ENCODE measurements around the gene TAOK3.
"Not testable (repeated sequence)": the region's sequence is repeated elsewhere in the genome, so short reads cannot be mapped to it uniquely, and the experiment has no call there.

Gene TAOK3

DNA sequence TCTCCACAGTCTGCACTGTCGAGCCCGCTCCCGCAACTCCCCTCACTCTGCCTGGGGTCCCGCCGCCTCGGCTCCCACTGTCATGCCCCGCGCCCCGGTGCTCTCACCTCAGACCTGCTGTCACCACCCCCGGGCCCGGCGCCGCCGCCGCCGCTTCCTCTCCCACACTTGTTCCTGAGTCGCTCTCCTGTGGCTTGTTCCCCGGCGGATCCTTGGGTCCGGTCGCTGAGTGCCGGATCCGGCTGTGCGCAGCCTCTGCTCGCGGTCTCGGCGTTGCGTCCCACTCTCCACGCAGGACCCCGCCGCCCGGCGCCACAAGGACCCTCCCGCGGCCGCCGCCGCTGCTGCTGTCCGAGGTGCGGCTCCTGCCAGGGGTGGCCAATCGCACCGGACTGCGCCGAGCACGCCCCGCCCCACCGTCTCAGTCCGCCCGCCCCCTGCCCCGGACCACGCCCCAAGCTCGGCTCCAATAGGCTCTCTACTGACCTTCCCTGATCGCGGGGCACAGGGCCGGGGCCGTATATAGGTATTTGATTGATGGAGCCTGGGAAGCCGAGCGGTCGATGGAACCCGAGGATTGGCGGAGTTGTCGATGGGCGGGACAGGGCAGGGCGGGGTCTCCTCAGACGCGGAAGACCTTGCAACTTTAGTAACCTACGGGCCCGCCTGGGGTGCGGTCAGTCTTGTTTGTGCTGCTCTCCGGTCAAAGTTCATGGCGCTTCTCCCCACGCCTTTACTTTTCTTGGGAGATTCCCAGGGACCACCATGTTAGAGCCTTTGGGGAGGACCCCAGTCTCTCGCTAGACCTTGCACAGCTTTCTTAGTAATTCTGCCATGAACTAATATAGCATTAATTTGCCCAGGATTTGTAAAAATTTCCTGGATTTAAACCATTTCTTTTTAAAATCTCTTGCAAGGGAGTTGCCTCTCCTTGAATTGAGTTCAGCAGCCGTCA lies at the start of gene TAOK3:
Gene TAOK3 (minus strand): TSS at position 367 of the 955 bp plus-strand sequence. CDS start 117,340 bp downstream, outside the sequence.
- peak; percentile 91 for DNase-seq

DNA sequence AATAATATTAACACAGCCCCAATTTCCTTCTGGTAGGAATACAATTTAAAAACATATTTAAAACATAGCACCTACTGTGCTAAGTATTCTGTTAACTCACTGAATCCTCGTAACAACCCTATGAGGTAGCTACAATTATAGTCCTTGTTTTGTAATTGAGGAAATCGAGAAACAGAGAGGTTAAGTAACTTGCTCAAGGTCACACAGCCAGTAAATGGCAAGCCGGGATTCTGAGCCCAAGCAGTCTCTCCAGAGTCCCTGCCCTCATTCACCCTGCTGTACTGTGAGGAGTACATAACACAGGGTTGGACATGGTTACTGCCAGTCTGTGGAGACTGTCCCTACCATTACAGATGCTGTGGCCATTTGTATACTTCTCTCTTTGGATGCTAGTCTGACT lies 48.0 kb upstream of the TAOK3 start:
- no peak for DNase-seq

DNA sequence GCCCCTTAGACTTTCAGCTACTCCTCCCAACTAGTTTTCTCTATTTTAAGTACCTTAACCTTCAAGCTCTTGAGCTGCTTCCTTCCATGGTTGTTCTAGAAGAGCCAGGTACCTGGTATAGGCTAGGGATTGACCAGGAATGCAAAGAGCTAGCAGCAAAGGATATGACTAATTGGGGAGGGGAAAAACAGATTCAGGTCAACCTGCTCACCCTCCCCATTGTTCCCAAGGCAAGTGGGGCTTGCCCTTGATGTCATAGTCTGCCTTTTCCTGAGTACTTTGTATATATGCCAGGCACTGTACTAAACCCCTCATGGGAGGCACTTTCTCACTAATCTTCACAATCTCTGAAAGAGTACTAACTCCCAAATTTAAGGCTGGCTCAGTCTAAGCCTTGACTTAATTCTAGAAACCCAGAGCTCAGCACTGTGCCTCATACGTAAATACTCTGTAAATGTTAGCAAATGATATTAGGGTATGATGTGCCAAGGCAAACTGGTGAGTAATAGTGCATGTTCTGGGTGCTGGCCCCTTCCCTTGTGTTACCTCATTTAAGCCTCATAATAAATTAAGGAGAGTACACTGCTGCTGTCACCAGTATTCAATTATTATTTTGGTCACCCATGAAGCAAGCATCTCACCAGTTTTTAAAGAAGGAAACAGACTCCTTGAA lies 45.8 kb upstream of the TAOK3 start:
- DNase-seq: no peak

DNA sequence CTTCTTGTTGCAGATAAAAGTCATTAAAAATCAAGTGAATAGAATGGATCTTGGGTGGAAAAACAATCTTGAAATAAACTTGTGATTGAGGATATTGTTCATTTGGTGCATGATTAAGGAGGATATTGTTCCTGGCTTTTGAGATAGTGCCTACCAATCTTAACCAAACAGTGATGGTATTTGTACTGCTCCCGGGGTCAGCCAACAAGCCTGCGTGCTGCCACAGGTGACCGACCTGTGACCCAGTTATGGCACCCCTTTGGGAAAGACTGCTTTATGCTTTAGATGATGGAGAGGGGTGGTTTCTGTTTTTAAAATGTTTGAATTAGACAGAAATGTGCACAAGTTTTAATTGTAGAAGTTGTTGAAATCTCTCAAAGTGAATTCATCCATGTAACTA lies 45.2 kb upstream of the TAOK3 start:
- DNase-seq: no peak

DNA sequence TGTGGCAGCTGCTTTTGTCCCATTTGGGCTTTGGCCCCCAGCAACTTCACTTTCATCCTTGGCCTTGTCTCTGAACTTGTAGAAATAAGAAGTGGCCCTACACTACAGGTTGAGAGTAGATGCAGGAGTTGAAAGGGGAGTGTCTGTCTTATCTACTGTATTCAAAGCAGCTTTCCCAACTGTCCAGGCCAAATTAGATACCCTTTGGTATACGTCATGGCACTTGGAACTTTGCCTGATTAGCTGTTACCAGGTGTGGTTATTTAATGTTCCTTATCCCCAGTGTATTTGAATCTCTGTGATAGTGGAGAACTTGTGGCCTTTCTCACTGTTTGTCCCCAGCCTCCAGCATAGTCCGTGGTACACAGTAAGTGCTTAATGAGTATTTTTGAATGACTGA lies 37.1 kb upstream of the TAOK3 start:
- DNase-seq: no peak

DNA sequence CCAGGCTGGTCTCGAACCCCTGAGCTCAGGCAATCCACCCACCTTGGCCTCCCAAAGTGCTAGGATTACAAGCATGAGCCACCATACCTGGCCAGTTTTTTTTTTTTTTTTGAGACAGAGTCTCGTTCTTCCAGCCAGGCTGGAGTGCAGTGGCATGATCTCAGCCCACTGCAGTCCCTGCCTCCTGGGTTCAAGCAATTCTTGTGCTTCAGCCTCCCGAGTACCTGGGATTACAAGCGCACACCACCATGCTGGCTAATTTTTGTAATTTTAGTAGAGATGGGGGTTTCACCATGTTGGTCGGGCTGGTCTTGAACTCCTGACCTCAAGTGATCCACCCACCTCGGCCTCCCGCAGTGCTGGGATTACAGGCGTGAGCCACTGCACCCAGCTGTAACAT lies 35.5 kb upstream of the TAOK3 start:
- DNase-seq: not testable (repeated sequence)

DNA sequence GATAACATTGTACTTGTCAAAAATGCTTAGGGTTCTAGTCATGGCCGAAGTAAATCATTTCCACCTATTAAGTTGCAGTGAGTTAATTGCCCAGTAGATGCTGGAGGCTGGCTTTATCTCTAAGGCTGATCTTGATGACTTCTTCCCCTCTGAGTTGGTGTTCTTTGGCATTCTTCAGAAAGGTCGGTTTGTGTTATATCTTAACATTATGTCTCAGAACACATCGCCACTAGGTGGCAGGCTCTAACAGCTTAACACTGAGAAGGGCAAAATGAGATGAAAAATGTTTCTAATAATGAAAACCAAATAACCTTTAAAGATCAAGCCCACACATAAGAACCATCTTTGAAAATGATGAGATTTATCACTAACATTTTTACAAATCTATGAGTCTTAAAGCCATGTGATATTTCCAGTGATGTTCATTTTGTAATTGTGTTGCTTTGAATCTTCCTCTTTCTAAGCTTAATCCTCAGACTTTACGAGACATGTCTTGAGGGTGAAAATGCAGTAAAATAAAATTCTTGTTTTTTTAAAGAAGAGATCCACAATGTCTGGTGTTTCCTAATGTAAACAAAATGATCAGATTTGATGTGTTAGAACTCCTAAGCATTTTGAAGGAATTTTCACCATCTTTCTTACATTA lies 32.3 kb upstream of the TAOK3 start:
- DNase-seq: no peak

DNA sequence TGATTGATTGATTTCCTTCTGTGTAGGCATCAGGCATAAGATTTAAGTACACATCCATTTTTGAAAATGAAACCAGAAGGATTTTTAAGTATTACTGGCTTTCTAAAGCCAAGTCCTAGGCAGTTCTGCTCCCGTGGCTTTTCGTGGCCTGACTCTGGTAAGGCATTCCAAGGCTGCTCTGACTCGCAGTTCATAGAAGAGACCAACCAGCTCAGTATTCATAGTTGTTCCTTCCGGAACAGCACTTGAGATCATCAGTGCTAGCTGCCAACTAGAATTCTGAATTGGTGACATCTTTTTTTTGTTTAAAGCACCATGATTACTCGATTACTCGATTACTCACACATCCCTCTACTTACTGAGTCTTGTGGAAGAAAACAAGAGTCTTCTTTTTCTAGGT lies 29.5 kb upstream of the TAOK3 start:
- no peak for DNase-seq

DNA sequence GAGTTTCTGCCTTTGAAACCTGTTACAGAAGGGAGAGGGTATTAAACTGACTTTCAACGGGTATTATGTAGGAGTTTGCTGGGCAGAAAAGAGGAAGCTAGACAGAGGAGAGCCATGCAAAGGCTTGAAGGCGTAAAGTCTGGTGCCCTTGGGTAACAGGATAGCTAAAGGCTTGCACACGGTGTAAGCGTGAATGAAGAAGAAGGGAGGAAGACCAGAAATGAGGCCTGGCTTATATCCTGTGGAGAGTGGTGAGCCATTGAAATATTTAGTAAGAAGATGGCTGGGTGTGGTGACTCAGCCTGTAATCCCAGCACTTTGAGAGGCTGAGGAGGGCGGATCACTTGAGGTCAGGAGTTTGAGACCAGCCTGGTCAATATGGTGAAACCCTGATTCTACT lies 26.2 kb upstream of the TAOK3 start:
- no peak for DNase-seq

DNA sequence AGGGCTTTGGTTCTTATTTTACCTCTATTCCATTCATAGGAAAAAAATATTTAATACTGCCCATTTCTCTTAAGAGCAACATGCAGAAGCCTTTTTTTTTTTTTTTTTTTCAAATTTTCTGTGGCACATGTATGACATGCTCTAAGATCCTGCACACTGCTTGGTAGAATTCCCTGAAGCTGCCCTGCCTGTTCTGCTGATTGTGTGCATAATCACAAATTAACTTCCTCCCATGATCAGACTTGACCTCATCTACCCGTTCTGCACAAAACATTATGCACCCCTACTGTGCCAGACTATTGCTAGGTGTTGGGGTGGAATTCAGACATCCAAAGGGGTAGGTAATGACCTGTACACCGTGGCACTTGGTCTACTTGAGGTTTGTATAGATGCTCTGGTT lies 25.8 kb upstream of the TAOK3 start:
- DNase-seq: no peak

DNA sequence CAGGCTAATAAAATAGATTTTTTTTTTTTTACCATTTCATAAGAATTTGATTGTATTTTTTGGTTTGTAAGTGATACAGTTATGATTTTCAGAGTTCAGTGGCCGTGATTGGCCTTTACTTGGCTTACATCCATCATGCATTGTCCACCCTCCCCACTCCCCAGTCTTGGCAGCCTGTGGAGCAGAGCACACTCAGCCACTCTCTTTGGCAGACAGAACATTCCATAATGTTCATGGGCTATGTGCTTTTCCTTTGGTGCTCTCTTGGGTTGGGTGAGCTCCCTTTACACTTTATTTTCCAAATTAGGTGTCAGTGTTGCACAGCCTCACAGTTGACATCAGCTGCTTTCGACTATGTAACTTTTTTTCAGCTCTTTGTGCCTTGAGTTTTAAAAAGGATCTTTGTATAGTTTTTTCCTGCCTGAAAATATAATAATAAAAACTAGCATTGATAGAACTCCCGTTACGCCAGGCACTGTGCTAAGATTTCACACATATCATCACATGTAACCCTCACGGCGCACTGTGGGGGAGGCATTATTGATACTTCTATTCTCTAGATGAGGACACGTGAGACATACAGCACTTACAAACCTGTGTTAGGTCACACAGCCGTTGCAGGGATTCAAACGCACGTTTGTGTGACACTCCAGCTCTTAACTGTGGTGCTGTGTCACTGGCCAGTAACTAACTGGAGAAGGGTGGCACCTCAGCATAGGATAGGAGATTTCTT lies 25.2 kb upstream of the TAOK3 start:
- DNase-seq: no peak

DNA sequence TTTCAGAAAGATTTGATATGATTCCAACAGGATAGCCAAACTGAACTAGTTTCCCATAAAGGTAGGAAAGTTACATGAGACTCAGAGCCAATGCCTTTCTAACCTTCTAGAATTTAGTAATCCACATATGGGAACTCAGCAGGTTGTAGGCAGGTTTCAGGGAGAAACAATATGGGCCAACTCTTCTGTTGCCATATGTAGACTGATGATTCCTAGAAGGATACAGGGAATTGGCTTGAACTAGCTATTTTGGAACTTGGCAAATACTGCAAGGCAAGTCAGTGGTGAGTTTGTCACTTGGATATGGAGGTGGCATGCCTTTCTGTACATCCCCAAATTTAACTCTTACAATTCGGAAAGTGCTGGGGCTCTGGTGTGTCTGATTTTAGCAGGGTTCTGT lies 19.1 kb upstream of the TAOK3 start:
- no peak for DNase-seq

DNA sequence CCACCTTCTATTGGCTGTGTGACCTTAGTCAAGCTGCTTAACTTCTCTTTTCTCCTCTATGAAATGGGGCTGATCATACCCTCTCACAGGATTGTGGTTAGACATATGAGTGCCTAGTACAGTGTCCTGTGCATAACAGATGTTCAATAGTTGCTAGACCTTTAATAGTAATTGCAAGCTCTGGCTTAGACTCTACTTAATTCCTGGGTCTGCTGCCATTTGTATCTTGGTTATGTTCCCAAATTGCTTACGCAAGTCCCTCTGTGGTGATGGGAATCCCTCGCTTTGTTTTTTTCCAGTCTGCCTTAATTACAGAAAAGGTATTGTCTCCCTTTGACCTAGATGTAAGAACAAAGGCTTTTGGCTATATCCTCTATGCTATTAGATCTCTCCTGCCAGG lies 18.7 kb upstream of the TAOK3 start:
- DNase-seq: no peak

DNA sequence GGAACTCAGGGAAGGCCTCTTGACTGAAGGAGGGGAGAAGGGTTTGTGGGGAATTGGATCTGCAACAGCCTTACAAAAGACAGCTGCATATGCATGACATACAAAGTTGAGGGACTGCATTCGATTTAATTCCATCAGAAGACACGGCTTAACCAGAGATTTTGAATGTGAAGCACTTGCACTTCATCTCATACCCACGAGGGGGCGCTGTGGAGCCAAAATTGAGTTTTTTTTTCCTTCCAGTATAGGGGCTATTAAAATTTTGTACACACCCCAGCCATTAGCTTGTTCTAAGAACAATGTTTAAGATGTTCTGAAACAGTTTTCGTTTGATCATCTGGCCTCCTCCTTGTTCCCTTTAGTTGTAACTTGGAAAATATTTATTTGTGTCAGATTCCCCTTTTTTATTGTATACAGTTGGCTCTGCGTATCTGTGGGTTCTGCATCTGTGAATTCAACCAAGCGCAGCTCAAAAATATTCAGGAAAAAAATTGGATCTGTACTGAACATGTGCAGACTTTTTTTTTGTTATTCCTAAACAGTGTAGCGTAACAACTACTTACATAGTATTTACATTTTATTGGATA lies 5.3 kb upstream of the TAOK3 start:
- peak; percentile 35 for DNase-seq

DNA sequence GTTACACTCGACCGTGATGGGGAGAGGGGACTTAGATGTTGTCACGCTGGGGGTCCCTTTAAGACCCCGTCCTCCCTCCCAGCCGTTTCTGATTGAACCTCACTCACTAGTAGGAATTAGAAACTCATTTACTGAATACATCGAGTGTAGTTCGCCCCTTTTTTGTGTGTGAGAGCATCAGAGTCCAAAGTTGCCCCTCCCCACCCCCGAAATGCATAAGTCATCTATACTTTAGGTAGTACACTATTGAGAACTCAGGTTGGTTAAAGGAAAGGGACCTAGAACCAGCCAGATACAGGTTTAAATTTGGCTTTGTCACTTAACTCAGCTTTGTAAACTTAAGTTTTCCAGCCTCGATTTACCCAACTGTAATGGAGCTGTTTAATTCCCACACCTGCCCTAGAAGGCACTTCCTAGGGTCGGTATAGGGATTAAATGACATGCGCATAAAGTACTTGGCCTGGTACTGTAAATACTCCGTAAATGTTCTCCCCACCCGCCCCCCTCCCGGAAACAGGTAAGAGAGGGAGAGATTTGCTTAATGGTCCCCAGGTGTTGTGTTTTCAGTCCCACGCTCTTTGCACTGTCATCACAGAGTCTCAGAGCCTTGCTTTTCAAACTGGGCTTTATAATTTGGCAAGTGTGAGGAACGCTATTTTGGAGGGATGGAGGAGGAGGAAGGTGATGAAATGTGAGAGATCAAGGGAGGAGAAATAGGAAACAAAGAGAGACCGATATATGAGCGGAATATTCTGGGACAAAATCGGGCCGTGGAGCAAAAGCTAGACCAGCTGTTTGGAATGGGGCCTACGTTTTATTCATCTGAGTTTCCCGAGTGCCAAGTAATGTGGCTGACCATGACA lies 4.5 kb upstream of the TAOK3 start:
- no peak for DNase-seq

DNA sequence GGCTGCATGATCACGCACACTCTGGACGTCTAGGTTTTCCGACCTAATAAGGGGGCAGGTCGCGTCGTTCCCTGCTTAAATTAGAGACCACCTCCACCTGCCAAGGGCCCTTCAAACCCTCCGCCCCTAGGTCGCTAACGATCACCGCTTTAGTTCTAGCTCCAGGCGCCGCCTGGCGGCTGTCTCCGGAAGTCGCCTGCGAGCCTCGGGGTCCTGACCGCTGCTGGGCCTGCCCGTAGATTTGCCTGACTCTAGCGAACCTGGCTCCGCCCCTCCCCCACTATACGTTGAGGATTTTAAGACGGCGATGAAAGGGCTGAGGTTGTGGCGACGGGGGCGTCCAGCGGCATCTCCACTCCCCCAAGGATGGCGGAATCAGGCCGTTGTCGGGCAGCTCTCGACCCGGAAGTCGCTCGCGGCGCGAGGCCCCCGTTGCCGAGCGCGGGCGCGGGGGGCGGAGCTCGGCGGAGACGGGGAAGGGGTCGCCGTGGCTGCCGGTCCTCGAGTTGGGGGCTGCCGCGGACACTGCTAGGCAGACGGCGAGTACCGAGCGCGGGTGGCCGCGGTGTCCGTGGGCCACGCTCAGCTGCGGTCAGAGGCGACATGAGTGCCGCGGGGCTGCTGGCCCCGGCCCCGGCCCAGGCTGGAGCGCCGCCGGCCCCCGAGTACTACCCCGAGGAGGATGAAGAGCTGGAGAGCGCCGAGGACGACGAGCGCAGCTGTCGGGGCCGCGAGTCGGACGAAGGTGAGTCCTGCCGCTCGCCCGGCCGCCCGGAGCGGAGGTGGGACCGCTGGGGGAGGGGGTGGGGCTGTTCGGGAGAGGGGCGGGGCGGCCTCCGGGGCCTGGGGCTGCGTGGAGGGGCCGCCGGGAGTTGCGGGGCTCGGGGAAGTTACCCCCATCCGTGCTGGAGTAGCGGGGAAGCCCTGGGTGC lies 3.6 kb upstream of the TAOK3 start, which contains the start of gene SUDS3:
Gene SUDS3 (plus strand): TSS at position 467 of the 932 bp plus-strand sequence. CDS start 137 bp downstream, at position 604.
- DNase-seq: peak; percentile 63

DNA sequence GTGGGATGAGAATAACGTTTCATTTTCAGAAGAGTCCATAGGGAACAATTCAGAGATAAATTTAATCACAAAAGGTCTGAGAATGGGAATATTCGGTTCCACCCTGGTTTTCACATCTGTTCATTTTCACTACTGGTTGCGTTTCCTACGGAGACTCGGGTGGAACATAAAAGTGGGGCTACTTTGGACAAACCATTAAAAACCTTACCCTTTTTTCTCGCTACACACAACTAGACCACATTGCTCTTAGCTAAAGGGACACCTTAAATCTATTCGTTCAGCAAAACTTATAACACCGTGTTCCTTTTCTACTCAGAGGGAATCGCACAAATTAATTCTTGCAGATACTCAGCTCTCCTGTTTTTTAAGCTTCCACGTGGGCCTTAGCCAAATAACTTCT lies 2.6 kb upstream of the TAOK3 start:
- DNase-seq: no peak

DNA sequence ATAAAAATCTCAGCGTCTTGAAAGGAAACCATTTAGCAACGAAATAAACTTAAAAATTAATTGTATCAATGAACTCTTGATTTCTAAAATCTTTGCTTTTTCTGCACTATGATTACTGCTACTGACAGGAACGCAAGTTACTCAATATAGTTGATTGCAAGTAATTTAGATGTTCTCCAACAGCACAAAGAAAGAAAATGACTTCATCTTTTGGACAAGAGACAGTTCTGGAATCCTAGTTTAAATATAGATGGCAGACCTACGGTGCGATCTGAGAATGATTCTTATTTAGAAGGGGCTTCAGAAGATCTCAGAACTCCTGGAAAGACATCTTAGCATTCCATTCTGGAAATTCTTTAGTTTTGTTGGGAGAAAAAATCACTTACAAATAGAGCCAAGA lies 2.2 kb upstream of the TAOK3 start:
- no peak for DNase-seq

DNA sequence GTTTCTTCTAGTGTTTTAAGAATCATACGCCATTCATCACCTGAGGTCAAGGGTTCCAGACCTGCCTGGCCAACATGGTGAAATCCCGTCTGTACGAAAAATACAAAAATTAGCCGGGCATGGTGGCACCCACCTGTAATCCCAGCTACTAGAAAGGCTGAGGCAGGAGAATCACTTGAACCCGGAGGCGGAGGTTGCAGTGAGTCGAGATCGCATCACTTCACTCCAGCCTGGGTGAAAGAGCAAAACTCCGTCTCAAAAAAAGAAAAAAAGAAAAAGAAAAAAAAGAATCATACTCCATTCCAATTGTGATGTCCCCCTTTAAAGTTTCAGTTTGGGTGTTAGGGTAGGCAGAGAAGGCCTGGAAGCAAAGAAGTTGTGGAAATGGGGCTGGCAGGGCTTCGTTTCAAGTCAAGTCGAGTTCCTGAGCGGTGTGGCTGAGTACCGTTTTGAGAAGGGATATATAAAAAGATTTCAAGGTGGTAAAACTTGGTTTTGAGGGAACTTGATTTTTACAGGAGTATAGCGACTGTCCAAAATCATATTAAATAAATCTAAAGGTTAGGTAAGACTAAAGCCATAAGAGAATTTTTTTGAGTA lies 1.5 kb upstream of the TAOK3 start:
- no peak for DNase-seq

DNA sequence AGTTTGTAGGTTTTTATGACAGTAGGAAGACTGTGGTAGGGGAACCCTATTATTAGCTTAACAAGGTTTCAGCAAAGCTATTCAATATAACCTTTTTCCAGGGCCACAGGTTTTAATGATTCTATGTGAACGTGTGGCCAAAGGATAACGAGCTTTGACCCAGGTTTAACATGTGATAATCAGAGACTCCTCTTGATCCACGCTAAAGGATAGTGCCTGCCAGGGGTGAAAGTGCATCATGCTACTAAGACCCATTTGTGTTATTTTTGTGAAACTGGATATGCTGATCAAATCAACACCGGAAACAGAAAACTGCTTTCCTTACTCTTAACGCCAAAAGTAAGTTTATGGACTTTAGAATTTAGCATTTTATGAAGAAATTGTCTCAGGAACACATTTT lies 909 bp upstream of the TAOK3 start:
- DNase-seq: no peak
